ENCODE data around the gene MAPRE2. TPM values are rescaled to one million over a fixed set of nuclear protein-coding genes. Genes with fewer than 3 reads are reported as not detected.
A peak's percentile ranks its signal among the peaks of the same experiment; 100 is the strongest.

MAPRE2 gene
- total RNA-seq, 4 donors from 2014 or later, result 22.2 to 32.2 (median 24.5) TPM

GRCh38 chr18:35114305-35114704 is 73.1 kb downstream of the MAPRE2 start:
- Histone ChIP-seq H3K27me3 (no peaks in the 10 kb centered on the region), H3K4me3 (no peak overlapping the region), H3K9me3 (peaks cover 0 to under 1% (median 0%) of the 10 kb centered on the region in 4 donors), H3K4me1 (peaks cover 25 to 29% (median 27%) of the 10 kb centered on the region in 4 donors), H3K27ac (replicated peaks in 1 of 4) (no peak overlapping the region), H3K36me3 (no peaks in the 10 kb centered on the region)
- no peak for DNase-seq (ENCODE audit: extremely low spot score)
- intact Hi-C loops (cut with DNase I), result no loop called here
- TF ChIP-seq, protein P1, sequence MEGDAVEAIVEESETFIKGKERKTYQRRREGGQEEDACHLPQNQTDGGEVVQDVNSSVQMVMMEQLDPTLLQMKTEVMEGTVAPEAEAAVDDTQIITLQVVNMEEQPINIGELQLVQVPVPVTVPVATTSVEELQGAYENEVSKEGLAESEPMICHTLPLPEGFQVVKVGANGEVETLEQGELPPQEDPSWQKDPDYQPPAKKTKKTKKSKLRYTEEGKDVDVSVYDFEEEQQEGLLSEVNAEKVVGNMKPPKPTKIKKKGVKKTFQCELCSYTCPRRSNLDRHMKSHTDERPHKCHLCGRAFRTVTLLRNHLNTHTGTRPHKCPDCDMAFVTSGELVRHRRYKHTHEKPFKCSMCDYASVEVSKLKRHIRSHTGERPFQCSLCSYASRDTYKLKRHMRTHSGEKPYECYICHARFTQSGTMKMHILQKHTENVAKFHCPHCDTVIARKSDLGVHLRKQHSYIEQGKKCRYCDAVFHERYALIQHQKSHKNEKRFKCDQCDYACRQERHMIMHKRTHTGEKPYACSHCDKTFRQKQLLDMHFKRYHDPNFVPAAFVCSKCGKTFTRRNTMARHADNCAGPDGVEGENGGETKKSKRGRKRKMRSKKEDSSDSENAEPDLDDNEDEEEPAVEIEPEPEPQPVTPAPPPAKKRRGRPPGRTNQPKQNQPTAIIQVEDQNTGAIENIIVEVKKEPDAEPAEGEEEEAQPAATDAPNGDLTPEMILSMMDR (IDR thresholded peaks at IDR 0.05), result no peak
- TF ChIP-seq POLR2AphosphoS5 (IDR thresholded peaks at IDR 0.05), result no peak
- no peak for TF ChIP-seq POLR2A (IDR thresholded peaks at IDR 0.05; ENCODE audit: low read depth)
- TF ChIP-seq EP300 (IDR thresholded peaks at IDR 0.05), result no peak
- 87% methylated on average over 3 of the region's 3 CpGs for WGBS

DNA sequence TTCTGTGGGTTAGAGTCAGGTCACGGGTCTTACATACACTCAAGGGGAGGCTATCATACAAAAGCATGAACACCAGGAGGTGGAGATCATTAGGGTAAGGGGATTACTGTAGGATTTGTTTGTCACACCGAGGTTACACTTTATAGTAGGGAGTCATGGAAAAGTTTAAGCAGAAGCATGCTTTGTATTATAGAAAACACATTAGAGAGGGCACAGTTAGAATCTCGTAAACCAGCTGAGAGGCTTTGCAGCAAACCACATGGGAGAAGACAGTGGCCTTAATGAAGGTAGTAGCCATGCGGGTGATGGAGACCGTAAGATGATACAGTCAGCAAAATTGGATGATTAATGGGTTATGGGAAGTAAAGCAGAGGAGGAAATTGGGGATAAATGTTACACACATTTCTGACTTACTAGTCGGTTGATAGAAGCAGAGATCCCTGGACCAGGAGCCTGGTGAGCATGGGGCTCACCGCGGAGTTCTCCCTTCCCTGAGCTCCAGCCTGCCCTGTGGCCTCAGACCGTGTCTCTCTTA is 75.6 kb downstream of the MAPRE2 start:
- Histone ChIP-seq H3K27ac (replicated peaks in 1 of 4) (peak overlapping the region; percentile 76 to 85 (median 81)), H3K27me3 (no peaks in the 10 kb centered on the region), H3K9me3 (no peaks in the 10 kb centered on the region), H3K4me1 (peaks cover 42 to 51% (median 45%) of the 10 kb centered on the region in 4 donors), H3K4me3 (no peak overlapping the region), H3K36me3 (no peaks in the 10 kb centered on the region)
- no peak for DNase-seq (ENCODE audit: extremely low spot score)
- TF ChIP-seq EP300 (IDR thresholded peaks at IDR 0.05) (no peak), POLR2A (IDR thresholded peaks at IDR 0.05; ENCODE audit: low read depth) (no peak), POLR2AphosphoS5 (IDR thresholded peaks at IDR 0.05) (no peak)
- TF ChIP-seq, protein P1 (IDR thresholded peaks at IDR 0.05), result no peak
- 95% methylated on average over 9 of the region's 9 CpGs for WGBS
- intact Hi-C loops (cut with DNase I), result loop anchor here (5.0 kb wide), 1 partner anchor 75 kb away; the partner anchor contains the start of gene MAPRE2

DNA sequence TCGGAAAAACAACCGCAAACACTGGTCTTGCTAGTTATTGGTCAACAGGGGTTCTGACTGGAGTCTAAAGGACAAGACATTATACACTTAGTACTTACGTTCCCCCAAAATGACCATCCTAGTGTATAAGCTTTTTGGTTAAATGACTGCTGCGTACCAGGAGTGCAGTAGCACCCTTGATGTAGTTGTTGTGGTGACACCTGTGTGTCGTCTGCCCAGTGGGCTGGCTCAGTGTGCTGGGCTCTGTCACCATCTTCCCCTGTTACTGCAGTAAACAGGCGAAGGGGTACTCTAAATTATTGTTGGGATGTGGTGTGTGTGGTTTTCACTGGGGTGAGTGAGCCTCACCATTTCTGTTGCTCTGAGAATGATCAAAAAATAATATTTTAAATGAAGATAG is 76.2 kb downstream of the MAPRE2 start:
- 85% methylated on average over 6 of the region's 6 CpGs for WGBS
- Histone ChIP-seq H3K4me3 (no peak overlapping the region), H3K4me1 (peaks cover 43 to 53% (median 46%) of the 10 kb centered on the region in 4 donors), H3K27me3 (no peaks in the 10 kb centered on the region), H3K27ac (replicated peaks in 1 of 4) (peak overlapping the region; percentile 76 to 85 (median 81)), H3K9me3 (no peaks in the 10 kb centered on the region), H3K36me3 (no peaks in the 10 kb centered on the region)
- intact Hi-C loops (cut with DNase I), result loop anchor here (5.0 kb wide), 1 partner anchor 75 kb away; the partner anchor contains the start of gene MAPRE2
- TF ChIP-seq, protein P1 (IDR thresholded peaks at IDR 0.05), result no peak
- no peak for TF ChIP-seq POLR2A (IDR thresholded peaks at IDR 0.05; ENCODE audit: low read depth)
- no peak for TF ChIP-seq EP300 (IDR thresholded peaks at IDR 0.05)
- TF ChIP-seq POLR2AphosphoS5 (IDR thresholded peaks at IDR 0.05), result no peak
- no peak for DNase-seq (ENCODE audit: extremely low spot score)

DNA sequence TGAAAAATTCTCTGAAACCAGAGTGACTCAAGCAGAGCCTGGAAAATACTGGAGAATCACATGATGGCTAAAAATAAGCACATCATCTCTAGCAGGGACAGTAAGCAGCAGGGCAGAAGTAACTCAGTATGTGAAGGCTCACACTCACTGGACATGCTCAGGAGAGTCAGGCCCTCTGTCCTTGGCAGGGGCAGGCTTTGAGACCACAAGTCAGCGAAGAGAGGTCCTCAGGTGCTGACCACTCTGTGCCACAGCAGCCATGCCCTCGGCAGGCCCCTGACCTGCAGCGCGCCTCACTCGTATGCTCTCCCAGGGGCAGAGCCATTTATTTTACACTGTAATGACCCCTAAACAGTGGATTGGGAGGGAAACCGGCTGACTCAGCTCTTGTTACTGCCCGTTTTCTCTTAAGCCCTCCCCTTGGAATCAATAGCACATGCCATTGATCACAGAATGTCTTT is 76.8 kb downstream of the MAPRE2 start:
- peak; percentile 77 to 90 for TF ChIP-seq POLR2AphosphoS5 (IDR thresholded peaks at IDR 0.05)
- TF ChIP-seq, protein P1 (IDR thresholded peaks at IDR 0.05), result no peak
- H3K4me3 ChIP-seq, result peak overlapping the region; percentile 17 to 38 (median 28)
- peak overlapping the region; percentile 76 to 85 (median 81) for H3K27ac ChIP-seq (replicated peaks in 1 of 4)
- H3K9me3 ChIP-seq, result no peaks in the 10 kb centered on the region
- no peaks in the 10 kb centered on the region for H3K27me3 ChIP-seq
- no peak for DNase-seq (ENCODE audit: extremely low spot score)
- WGBS, result 59% methylated on average over 6 of the region's 7 CpGs
- H3K36me3 ChIP-seq, result no peaks in the 10 kb centered on the region
- intact Hi-C loops (cut with DNase I), result loop anchor here (5.0 kb wide), 1 partner anchor 76 kb away; the partner anchor contains the start of gene MAPRE2
- peaks cover 43 to 59% (median 46%) of the 10 kb centered on the region in 4 donors for H3K4me1 ChIP-seq
